GM19463 (cell line): ENCODE data around the gene ODF2L.
"Not testable (repeated sequence)": the region's sequence is repeated elsewhere in the genome, so short reads cannot be mapped to it uniquely, and the experiment has no call there.

Experiments
- ATAC-seq: cut with Tn5 transposase; IDR thresholded peaks from one replicate; pipeline ENCODE4 v1.9.1; 2021; ENCODE audit warnings: mild to moderate bottlenecking, moderate library complexity; ENCODE audit not compliant: unreplicated experiment

The ODF2L gene

GRCh38 chr1:86388777-86389176 is 7.3 kb downstream of the ODF2L start:
- no peak for ATAC-seq

GRCh38 chr1:86387916-86388627 is 8.1 kb downstream of the ODF2L start:
- no peak for ATAC-seq

DNA sequence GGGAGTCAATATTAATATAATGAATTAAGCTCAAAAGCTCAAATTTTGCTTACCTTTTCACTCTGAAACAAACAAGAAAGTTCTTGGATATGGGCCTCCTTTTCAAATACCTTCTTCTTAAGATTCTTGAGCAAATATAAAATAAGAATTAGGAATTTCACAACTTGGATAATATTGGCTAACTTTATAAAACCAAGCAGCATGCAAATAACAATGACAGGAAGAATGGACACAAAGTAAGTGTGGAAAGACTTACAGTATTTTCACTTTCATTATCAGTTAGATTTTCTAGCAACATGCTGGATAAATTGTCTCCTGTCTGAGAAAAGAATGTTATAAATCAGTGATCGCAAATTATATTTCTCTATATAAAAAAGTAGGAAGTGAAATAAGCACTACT is 13.2 kb downstream of the ODF2L start:
- ATAC-seq: peak; percentile 43

GRCh38 chr1:86381223-86381622 is 14.9 kb downstream of the ODF2L start:
- ATAC-seq: no peak

DNA sequence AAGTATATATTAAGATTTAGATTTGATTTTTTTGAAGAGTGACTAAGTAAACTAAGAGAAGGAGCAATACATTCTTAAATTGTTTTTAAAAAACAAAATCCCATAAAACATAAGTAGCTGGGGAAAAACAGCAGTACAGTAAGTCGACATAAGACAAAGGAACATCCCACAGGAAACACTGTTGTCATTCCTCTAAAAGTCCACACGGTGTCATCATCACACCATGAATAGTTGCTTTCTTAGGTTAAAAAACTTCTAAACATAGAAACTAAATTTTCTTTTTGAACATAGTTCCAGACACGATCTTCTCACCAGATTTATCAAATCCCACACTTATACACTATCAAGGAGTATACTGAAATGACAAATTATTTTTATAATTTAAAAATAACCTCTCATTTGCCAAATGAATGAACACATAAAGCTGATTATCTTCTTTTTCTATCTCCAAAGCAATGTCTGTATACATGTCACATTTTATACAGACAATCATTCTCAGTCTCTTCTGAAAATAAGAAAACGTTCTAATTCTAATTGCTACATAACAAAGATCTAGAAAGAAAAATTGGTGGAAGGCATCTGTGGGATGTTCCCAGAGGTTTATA is 15.8 kb downstream of the ODF2L start:
- peak; percentile 68 for ATAC-seq

- ATAC-seq: no peak
These were observed 17.3 kb downstream of the ODF2L start for GRCh38 chr1:86378813-86379212.

DNA sequence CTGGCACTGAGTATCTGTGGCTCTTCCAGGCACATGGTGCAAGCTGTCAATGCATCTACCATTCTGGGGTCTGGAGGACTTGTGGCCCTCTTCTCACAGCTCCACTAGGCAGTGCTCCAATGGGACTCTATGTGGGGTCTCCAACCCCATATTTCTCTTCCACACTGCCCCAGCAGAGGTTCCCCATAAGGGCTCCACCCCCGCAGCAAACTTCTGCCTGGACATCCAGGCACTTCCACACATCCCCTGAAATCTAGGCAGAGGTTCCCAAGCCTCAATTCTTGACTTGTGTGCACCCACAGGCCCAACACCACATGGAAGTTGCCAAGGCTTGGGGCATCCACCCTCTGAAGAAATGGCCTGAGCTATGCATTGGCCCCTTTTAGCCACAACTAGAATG is 18.8 kb downstream of the ODF2L start:
- no peak for ATAC-seq

DNA sequence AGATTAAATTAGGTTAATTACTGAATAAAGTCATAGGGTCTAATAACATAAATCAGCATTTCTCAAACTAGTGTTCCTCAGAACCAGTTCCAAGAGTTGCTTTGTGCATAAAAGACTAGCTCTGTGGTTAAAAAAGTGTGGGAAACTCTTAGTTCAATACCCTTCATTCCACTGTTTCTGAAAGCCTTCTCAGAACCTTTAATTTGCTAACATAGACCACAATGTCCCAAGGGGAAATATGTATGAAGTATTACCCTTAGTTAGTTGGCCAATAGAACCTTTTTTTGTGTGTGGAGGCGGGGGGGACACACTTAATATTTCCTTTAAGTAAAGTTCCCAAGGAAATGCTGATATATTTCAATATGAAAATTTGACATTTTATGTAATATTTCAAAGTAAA is 20.4 kb downstream of the ODF2L start:
- no peak for ATAC-seq

DNA sequence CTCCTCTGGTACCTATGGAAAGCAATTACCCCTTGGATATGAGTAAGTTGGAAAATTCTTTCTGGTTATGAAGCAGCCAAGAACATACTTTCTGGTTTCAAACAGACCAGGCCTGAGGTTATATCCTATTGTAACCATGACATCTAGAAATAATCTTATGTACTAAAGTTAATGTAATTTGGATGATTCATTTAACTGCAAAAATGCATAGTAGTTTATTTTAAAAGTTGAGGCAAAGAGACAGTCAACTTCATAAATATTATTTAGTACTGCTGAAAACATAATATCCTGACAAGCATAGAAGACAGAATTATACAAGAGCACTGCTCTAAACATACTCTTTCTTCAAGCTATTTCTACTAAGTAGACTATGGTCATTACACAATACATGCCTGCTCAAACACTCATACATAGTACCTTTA is 25.5 kb downstream of the ODF2L start:
- no peak for ATAC-seq

- no peak for ATAC-seq
These were observed 30.2 kb downstream of the ODF2L start for GRCh38 chr1:86365896-86366295.

GRCh38 chr1:86362807-86363206 is 33.3 kb downstream of the ODF2L start:
- ATAC-seq: no peak

- no peak for ATAC-seq
These were observed 38.3 kb downstream of the ODF2L start for GRCh38 chr1:86357796-86358195.

- no peak for ATAC-seq
These were observed 39.9 kb downstream of the ODF2L start for GRCh38 chr1:86356247-86356646.

DNA sequence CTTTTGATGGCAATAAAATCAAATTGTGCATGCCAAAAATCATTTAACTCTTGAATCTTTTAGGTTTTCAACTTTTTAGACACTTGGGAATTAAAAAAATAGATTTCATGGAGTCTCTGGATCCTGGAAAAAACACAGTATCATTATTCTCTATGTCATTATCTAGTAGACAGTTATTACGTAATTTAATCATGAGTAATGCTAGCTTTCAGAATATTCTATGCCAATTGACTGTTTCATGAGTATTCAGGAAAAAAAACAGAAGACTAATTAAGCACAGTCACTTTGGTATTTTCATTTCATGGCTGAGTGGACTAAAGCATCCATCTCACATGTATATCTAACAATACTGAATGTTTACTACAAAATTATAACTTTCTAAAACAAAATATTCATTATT is 44.0 kb downstream of the ODF2L start:
- ATAC-seq: no peak

GRCh38 chr1:86350230-86350629 is 45.9 kb downstream of the ODF2L start:
- ATAC-seq: not testable (repeated sequence)

DNA sequence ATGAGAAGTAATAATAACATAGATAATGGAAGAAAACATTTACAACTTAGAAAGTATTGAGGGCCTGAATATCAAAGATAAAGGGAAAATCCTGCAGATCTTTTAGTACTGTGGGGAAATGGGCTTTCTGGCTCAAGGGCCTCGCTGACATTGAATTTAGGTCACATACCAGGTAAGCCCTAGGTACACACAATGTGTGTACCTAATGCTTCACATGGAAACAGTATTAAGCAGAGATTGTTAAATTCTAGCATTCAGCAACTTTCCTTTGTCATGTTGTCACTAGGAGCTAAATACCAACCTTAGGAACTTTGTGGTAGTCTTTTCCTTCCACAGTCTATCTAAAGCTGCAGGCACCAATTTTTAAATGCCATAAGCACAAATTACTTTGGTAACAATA is 49.7 kb downstream of the ODF2L start:
- ATAC-seq: no peak

DNA sequence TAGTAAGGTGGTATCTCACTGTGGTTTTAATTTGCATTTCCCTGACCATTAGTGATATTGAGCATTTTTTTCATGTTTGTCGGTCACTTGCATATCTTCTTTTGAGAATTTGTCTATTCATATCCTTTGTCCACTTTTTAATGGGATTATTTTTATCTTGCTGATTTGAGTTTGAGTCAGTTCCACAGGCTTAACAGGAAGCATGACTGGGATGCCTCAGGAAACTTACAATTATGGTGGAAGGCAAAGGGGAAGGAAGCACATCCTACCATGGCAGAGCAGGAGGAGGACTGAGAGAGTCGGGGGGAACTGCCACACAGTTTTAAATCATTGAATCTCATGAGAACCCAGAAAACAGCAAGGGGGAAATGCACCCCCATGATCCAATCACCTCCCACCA is 51.1 kb downstream of the ODF2L start:
- ATAC-seq: no peak

DNA sequence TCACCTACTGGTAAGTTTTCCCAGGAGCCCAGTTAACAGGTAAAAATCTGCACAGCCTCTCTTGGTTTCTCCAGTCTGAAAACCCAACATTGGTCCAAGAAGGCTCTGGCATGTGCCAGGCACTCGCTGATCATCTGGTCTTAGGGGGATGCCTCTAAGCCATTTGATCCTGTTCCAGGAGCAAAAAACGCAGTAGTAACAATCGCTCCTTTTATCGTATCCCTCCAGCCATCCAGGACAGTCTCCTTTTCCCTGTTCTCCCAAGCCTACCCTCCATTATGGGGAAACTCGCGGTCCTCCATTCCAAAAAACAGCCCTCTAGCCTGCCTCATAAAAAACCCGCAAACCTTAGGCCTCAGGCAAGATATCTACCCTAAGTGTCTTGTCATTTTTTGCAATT is 56.2 kb downstream of the ODF2L start:
- no peak for ATAC-seq

- no peak for ATAC-seq
These were observed 56.9 kb downstream of the ODF2L start for GRCh38 chr1:86339014-86339812.

GRCh38 chr1:86335916-86336315 is 60.2 kb downstream of the ODF2L start:
- ATAC-seq: no peak

GRCh38 chr1:86325264-86325663 is 70.9 kb downstream of the ODF2L start:
- ATAC-seq: no peak
